ENCODE results near the gene SYT8.

The SYT8 gene

GRCh38 chr11:1877211-1878136, 42.7 kb downstream of the SYT8 start:
- Mint-ChIP-seq H3K27me3 (ENCODE audit: low read depth) (no peaks in the 10 kb centered on the region), H3K27ac (peak overlapping the region; percentile 91 to 98 (median 96)), H3K4me3 (no peak overlapping the region), H3K4me1 (peaks cover 29% of the 10 kb centered on the region), H3K9me3 (no peaks in the 10 kb centered on the region), H3K36me3 (ENCODE audit: low read depth) (no peaks in the 10 kb centered on the region)
- TF ChIP-seq, protein P1, sequence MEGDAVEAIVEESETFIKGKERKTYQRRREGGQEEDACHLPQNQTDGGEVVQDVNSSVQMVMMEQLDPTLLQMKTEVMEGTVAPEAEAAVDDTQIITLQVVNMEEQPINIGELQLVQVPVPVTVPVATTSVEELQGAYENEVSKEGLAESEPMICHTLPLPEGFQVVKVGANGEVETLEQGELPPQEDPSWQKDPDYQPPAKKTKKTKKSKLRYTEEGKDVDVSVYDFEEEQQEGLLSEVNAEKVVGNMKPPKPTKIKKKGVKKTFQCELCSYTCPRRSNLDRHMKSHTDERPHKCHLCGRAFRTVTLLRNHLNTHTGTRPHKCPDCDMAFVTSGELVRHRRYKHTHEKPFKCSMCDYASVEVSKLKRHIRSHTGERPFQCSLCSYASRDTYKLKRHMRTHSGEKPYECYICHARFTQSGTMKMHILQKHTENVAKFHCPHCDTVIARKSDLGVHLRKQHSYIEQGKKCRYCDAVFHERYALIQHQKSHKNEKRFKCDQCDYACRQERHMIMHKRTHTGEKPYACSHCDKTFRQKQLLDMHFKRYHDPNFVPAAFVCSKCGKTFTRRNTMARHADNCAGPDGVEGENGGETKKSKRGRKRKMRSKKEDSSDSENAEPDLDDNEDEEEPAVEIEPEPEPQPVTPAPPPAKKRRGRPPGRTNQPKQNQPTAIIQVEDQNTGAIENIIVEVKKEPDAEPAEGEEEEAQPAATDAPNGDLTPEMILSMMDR (IDR thresholded peaks at IDR 0.05; ENCODE audit: unreplicated experiment in 3 of 3) = no peak

GRCh38 chr11:1878137-1879031, 43.6 kb downstream of the SYT8 start:
- H3K4me3 Mint-ChIP-seq = no peak overlapping the region
- TF ChIP-seq, protein P1 (IDR thresholded peaks at IDR 0.05; ENCODE audit: unreplicated experiment in 3 of 3) = no peak
- no peaks in the 10 kb centered on the region for H3K27me3 Mint-ChIP-seq (ENCODE audit: low read depth)
- no peaks in the 10 kb centered on the region for H3K9me3 Mint-ChIP-seq
- no peaks in the 10 kb centered on the region for H3K36me3 Mint-ChIP-seq (ENCODE audit: low read depth)
- H3K27ac Mint-ChIP-seq = peak overlapping the region; percentile 91 to 98 (median 96)
- H3K4me1 Mint-ChIP-seq = peaks cover 24% of the 10 kb centered on the region

DNA sequence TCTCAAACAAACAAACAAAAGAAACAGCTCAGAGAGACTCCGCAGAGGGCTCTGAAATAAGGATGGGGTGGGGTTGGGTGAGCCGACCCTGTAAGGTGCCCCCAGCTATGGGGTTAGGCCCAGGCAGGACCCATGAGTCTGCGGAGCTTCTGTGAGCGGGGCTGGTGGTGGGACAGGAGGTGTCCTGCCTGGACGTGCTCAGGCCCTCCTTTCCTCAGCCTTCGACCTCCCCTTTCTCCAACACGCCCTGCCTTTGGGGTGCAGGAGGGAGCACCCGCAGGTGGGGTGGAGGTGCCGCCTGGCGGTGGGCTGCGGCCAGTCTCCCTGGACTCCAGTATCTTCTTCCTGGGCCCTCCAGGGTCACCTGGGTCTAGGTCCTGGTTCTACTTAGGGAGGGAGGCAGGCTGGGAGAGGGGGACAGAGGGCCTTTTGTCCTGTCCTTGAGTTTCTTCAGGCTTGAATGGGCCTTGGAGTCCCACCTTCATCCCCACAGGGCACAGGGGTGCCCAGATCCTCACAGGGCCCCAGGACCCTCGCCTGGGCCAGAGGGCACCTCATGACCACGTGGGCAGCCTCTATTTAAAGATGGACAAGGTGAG, 44.7 kb downstream of the SYT8 start:
- Mint-ChIP-seq H3K27me3 (ENCODE audit: low read depth) (no peaks in the 10 kb centered on the region), H3K4me1 (peaks cover 21% of the 10 kb centered on the region), H3K9me3 (no peaks in the 10 kb centered on the region), H3K27ac (peak overlapping the region; percentile 75 to 98 (median 94)), H3K36me3 (ENCODE audit: low read depth) (no peaks in the 10 kb centered on the region), H3K4me3 (no peak overlapping the region)
- TF ChIP-seq, protein P1 (IDR thresholded peaks at IDR 0.05; ENCODE audit: unreplicated experiment in 3 of 3) = no peak

DNA sequence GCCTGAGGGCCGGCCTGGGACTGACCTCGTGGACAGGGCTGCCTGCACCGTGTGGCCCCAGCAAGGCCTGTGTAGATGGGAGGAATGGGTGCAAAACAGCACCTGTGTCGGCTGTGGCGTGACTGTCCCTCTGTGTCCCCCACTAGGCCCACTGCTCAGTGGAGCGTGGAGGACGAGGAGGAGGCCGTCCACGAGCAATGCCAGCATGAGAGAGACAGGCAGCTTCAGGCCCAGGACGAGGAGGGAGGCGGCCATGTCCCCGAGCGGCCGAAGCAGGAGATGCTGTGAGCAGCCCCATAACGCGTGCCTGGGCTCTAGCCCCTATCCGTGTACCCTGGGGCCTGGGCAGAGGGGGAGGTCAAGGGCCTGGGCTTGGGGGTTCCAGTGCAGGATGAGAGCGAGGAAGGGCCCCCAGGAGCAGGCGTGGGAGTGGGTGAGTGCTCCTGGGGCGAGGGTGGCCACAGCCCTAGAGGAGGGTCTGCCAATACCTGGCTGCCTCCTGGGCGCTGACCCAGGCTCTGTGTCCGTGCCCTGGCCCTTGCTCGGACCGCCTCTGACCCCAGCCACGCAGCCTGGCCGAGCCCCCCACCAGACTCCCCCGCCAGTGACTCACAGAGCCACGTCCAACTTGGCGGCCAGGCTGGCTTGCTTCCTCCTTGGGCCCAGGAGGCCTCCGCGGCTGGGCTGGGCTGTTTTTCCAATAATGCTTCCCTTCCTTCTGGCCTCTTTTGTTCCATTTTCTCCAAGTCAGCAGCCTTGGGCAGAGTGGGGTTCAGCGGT, 45.3 kb downstream of the SYT8 start:
- Mint-ChIP-seq H3K27ac (peak overlapping the region; percentile 75 to 98 (median 94)), H3K36me3 (ENCODE audit: low read depth) (no peaks in the 10 kb centered on the region), H3K4me3 (no peak overlapping the region), H3K4me1 (peaks cover 20% of the 10 kb centered on the region), H3K9me3 (no peaks in the 10 kb centered on the region), H3K27me3 (ENCODE audit: low read depth) (no peaks in the 10 kb centered on the region)
- TF ChIP-seq, protein P1 (IDR thresholded peaks at IDR 0.05; ENCODE audit: unreplicated experiment in 3 of 3) = no peak

DNA sequence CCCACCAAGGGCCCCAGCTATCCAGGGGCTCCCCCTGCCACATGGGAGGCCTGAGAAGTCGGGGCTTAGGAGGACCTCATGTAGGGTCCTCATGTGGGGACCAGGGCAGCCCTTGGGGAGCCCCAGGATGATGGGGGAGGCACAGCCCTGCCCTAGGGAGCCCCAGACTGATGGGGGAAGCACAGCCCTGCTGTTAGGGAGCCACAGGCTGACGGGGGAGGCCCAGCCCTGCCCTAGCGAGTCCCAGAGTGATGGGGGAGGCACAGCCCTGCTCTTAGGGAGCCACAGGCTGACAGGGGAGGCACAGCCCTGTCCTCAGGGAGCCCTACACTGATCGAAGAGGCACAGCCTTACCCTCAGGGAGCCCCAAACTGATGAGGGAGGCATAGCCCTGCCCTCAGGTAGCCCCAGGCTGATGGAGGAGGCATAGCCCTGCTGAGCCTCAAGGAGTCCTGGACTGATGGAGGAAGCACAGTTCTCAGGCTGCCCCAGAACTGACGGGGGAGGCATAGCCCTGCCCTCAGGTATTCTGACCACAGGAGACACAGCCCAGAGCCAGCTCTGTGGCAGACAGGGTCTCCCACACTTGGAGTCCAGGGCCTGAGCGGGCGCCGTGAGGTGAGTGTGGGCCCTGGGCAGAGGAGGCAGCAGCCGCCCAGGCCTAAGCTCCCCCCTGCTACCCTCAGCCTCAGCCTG, 46.1 kb downstream of the SYT8 start:
- peaks cover 16% of the 10 kb centered on the region for H3K4me1 Mint-ChIP-seq
- no peak overlapping the region for H3K4me3 Mint-ChIP-seq
- no peaks in the 10 kb centered on the region for H3K27me3 Mint-ChIP-seq (ENCODE audit: low read depth)
- H3K9me3 Mint-ChIP-seq = no peaks in the 10 kb centered on the region
- no peaks in the 10 kb centered on the region for H3K36me3 Mint-ChIP-seq (ENCODE audit: low read depth)
- H3K27ac Mint-ChIP-seq = peak overlapping the region; percentile 75 to 98 (median 94)
- TF ChIP-seq, protein P1 (IDR thresholded peaks at IDR 0.05; ENCODE audit: unreplicated experiment in 3 of 3) = no peak
